Activated CD4-positive, alpha-beta memory T cell treated with anti-CD3 and anti-CD28 coated beads, Interleukin-2, amount 10 ng/mL, durations not matched to agents 7 days and 5 days (primary cell): Measurements from ENCODE around the gene OR52E2. TPM values are rescaled to one million over a fixed set of nuclear protein-coding genes. Genes with fewer than 3 reads are reported as not detected.
"Not testable (repeated sequence)": the region's sequence is repeated elsewhere in the genome, so short reads cannot be mapped to it uniquely, and the experiment has no call there.

Source experiments
- CTCF ChIA-PET: fragments of 350-600 bp; sonication (Branson Sonifier 250); formaldehyde crosslinking; loops from one replicate; lab custom pipeline; 2021; ENCODE audit warnings: antibody characterized with exemption, inconsistent platforms; lab: Charles Lee
- POLR2A ChIA-PET: fragments of 350-600 bp; sonication (Branson Sonifier 250); formaldehyde crosslinking; loops from one replicate; lab custom pipeline; 2021; ENCODE audit warnings: antibody characterized with exemption; lab: Charles Lee
- DNase-seq: peaks from one replicate; pipeline ENCODE4 v3.0.0-alpha.2; 2020
- H3K27ac Mint-ChIP-seq: one replicate; pipeline ENCODE4 v1.8.0; 2021; ENCODE audit warnings: mild to moderate bottlenecking, mixed read lengths
- H3K27me3 Mint-ChIP-seq: one replicate; pipeline ENCODE4 v1.8.0; 2021; ENCODE audit warnings: mixed read lengths
- H3K36me3 Mint-ChIP-seq: one replicate; pipeline ENCODE4 v1.8.0; 2021; ENCODE audit warnings: low read depth, mixed read lengths
- H3K4me1 Mint-ChIP-seq: one replicate; pipeline ENCODE4 v1.8.0; 2021; ENCODE audit warnings: mixed read lengths
- H3K4me3 Mint-ChIP-seq: one replicate; pipeline ENCODE4 v1.8.0; 2021; ENCODE audit warnings: mild to moderate bottlenecking, mixed read lengths
- H3K9me3 Mint-ChIP-seq: one replicate; pipeline ENCODE4 v1.8.0; 2021; ENCODE audit warnings: mixed read lengths
- total RNA-seq, 2 experiments: library from RNA; stranded (reverse); gene quantifications; one replicate each; pipeline ENCODE4 v1.2.3, GENCODE V29; 2021

Gene OR52E2
- total RNA-seq, result not detected

- no peaks in the 10 kb centered on the region for H3K4me1 Mint-ChIP-seq
Observed at GRCh38 chr11:5059391-5059790, at the start of gene OR52E2. Gene OR52E2 (minus strand): TSS chr11:5059627. CDS start chr11:5059627, 0 bp downstream.

GRCh38 chr11:5107285-5107684 is 47.9 kb upstream of the OR52E2 start:
- H3K9me3 Mint-ChIP-seq, result no peaks in the 10 kb centered on the region
- H3K27me3 Mint-ChIP-seq, result no peaks in the 10 kb centered on the region
- no peaks in the 10 kb centered on the region for H3K4me1 Mint-ChIP-seq
- H3K27ac Mint-ChIP-seq, result no peak overlapping the region
- ChIA-PET CTCF (no interaction called here), POLR2A (no interaction called here)
- DNase-seq, result no peak
- H3K4me3 Mint-ChIP-seq, result no peak overlapping the region
- no peaks in the 10 kb centered on the region for H3K36me3 Mint-ChIP-seq

More at GRCh38 chr11:5059391-5059790, at the start of gene OR52E2:
- ChIA-PET CTCF (no interaction called here), POLR2A (no interaction called here)
- no peaks in the 10 kb centered on the region for H3K36me3 Mint-ChIP-seq
- no peak within 1 kb of the TSS for H3K27ac Mint-ChIP-seq
- DNase-seq, result no peak
- peaks cover 2% of the 10 kb centered on the region for H3K27me3 Mint-ChIP-seq
- peaks cover 2% of the 10 kb centered on the region for H3K9me3 Mint-ChIP-seq
- no peak within 1 kb of the TSS for H3K4me3 Mint-ChIP-seq

- ChIA-PET CTCF (no interaction called here), POLR2A (no interaction called here)
- Mint-ChIP-seq H3K9me3 (no peaks in the 10 kb centered on the region), H3K4me1 (no peaks in the 10 kb centered on the region), H3K4me3 (no peak overlapping the region), H3K36me3 (no peaks in the 10 kb centered on the region), H3K27me3 (no peaks in the 10 kb centered on the region), H3K27ac (no peak overlapping the region)
- no peak for DNase-seq
Observed at GRCh38 chr11:5103066-5103465, 43.6 kb upstream of the OR52E2 start.

DNA sequence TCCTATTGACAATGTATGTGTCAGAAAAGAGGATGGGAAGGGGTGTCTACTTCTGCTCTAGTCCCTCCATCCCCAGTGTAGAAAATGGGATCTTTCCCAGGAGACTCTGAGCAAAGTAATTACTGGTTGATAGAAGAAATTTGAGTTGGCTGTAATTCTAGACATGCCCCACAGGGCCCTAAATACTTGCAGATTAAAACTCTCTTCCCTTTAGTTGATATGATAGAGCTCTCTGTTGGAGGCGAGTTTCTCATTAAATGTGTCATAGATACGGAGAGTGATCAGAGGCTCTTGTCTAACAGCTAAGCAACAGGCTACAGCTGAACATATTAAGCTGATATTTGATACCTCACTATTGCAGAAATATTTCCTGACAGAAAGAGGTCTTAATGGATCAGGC is 42.8 kb upstream of the OR52E2 start:
- CTCF ChIA-PET, result no interaction called here
- no peak overlapping the region for H3K4me3 Mint-ChIP-seq
- no peaks in the 10 kb centered on the region for H3K4me1 Mint-ChIP-seq
- no peak overlapping the region for H3K27ac Mint-ChIP-seq
- no peaks in the 10 kb centered on the region for H3K27me3 Mint-ChIP-seq
- no peak for DNase-seq
- no peaks in the 10 kb centered on the region for H3K36me3 Mint-ChIP-seq
- no peaks in the 10 kb centered on the region for H3K9me3 Mint-ChIP-seq
- POLR2A ChIA-PET, result no interaction called here

- Mint-ChIP-seq H3K36me3 (no peaks in the 10 kb centered on the region), H3K4me3 (no peak overlapping the region), H3K27me3 (no peaks in the 10 kb centered on the region), H3K9me3 (no peaks in the 10 kb centered on the region), H3K4me1 (no peaks in the 10 kb centered on the region), H3K27ac (no peak overlapping the region)
- DNase-seq, result no peak
- ChIA-PET POLR2A (no interaction called here), CTCF (no interaction called here)
Observed at GRCh38 chr11:5096011-5096410, 36.6 kb upstream of the OR52E2 start.

DNA sequence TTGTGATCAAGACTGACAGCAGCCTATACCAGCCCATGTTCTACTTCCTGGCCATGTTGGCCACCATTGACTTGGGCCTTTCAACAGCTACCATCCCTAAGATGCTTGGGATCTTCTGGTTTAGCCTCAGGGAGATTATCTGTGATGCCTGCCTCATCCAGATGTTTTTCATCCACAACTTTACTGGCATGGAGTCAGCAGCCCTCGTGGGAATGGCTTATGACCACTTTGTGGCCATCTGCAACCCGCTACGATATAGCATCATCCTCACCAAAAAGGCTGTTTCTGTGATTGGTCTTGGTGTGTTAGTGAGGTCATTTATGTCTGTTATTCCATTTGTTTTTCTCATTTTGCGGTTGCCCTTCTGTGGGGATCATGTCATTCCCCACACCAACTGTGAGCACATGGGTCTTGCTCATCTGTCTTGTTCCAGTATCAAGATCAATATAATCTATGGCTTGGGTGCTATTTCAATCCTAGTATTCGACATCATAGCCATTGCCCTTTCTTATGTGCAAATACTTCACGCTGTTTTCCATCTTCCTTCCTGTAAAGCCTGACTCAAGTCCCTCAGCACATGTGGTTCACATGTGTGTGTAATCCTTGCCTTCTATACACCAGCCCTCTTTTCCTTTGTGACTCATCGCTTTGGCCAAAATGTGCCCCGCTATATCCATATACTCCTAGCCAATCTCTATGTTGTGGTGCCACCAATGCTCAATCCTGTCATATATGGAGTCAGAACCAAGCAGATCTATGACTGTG is 33.6 kb upstream of the OR52E2 start:
- H3K27me3 Mint-ChIP-seq, result no peaks in the 10 kb centered on the region
- DNase-seq, result no peak
- no peaks in the 10 kb centered on the region for H3K9me3 Mint-ChIP-seq
- H3K4me3 Mint-ChIP-seq, result no peak overlapping the region
- H3K4me1 Mint-ChIP-seq, result no peaks in the 10 kb centered on the region
- no peaks in the 10 kb centered on the region for H3K36me3 Mint-ChIP-seq
- CTCF ChIA-PET, result no interaction called here
- POLR2A ChIA-PET, result no interaction called here
- H3K27ac Mint-ChIP-seq, result no peak overlapping the region

DNA sequence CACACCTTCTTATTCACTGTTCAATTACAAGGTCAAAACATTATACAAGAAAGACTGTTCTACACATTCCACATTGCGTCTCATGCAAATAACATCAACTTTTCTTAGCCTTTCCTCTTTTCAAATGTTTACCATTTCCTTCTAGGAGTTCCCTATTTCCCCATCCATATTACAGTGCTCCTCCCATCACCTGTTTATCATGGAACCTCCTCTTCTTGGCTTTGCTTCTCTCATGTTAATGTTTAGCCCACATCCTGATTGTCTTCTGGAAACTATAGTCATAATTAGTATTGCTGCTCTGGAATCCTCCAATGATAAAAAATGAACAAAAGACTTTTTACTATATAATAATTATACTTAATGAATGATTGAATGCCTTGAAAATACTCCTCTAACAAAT is 31.2 kb upstream of the OR52E2 start:
- CTCF ChIA-PET, result no interaction called here
- no peak overlapping the region for H3K27ac Mint-ChIP-seq
- no peaks in the 10 kb centered on the region for H3K36me3 Mint-ChIP-seq
- no peaks in the 10 kb centered on the region for H3K4me1 Mint-ChIP-seq
- DNase-seq, result no peak
- POLR2A ChIA-PET, result no interaction called here
- H3K9me3 Mint-ChIP-seq, result no peaks in the 10 kb centered on the region
- no peak overlapping the region for H3K4me3 Mint-ChIP-seq
- H3K27me3 Mint-ChIP-seq, result no peaks in the 10 kb centered on the region

DNA sequence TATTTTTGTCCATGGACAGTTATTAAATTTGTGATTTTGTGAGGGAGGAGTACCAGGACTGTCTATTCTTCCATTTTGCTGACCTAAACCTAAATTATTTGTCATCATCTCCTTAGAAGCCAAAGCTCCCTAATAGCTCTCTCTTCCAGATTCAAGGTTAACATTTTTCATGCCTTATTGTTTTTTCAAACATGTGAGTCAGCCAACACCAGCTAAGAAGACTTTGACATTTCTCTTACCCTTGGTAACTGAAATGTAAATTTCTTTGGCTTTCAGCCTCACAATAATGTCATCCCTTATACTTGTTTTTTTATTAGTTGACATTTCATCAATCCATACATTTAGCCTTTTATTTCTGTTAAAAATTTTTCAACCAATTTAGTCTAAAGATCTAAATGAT is 29.1 kb upstream of the OR52E2 start:
- H3K27me3 Mint-ChIP-seq, result no peaks in the 10 kb centered on the region
- CTCF ChIA-PET, result no interaction called here
- no peak overlapping the region for H3K27ac Mint-ChIP-seq
- POLR2A ChIA-PET, result no interaction called here
- H3K9me3 Mint-ChIP-seq, result no peaks in the 10 kb centered on the region
- no peak for DNase-seq
- no peaks in the 10 kb centered on the region for H3K36me3 Mint-ChIP-seq
- H3K4me3 Mint-ChIP-seq, result no peak overlapping the region
- no peaks in the 10 kb centered on the region for H3K4me1 Mint-ChIP-seq

GRCh38 chr11:5083602-5084001 is 24.2 kb upstream of the OR52E2 start:
- Mint-ChIP-seq H3K27ac (no peak overlapping the region), H3K9me3 (no peaks in the 10 kb centered on the region), H3K4me3 (no peak overlapping the region), H3K4me1 (no peaks in the 10 kb centered on the region), H3K36me3 (no peaks in the 10 kb centered on the region), H3K27me3 (no peaks in the 10 kb centered on the region)
- ChIA-PET POLR2A (no interaction called here), CTCF (no interaction called here)
- no peak for DNase-seq

DNA sequence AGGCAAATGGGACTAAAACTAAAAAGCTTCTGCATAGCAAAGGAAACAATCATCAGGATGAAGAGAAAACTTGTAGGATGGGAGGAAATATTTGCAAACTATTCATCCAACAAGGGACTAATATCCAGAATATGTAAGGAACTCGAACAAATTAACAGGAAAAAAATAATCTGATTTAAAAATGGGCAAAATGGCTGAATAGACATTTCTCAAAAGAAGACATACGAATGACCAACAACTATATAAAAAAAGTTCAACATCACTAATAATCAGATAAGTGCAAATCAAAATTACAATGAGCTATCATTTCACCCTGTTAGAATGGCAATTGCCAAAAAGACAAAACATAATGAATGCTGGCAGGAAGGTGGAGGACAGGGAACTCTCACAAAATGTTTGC is 22.0 kb upstream of the OR52E2 start:
- CTCF ChIA-PET, result no interaction called here
- Mint-ChIP-seq H3K9me3 (no peaks in the 10 kb centered on the region), H3K27me3 (no peaks in the 10 kb centered on the region), H3K36me3 (no peaks in the 10 kb centered on the region), H3K4me1 (no peaks in the 10 kb centered on the region), H3K27ac (no peak overlapping the region), H3K4me3 (no peak overlapping the region)
- DNase-seq, result no peak
- POLR2A ChIA-PET, result no interaction called here

DNA sequence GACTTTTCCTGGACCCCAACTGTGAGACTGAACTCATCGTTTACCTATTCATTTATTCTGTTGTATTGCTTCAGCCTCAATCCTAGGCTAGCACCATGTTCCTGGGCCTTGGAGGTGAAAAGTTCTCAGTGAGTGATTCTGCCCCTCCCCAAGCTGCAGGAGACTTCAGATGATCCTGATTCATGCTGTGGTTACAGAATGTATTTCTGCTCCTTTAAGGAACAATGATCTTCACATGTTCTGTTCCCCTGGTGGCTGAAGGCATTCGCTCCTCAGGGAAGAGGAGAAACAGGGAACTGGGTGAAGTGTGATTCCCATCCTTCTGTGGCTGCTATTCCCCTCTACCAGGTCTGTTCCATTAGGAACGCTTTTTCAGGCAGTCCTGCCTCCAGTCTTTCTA is 12.4 kb upstream of the OR52E2 start:
- CTCF ChIA-PET, result no interaction called here
- POLR2A ChIA-PET, result no interaction called here
- H3K27ac Mint-ChIP-seq, result no peak overlapping the region

DNA sequence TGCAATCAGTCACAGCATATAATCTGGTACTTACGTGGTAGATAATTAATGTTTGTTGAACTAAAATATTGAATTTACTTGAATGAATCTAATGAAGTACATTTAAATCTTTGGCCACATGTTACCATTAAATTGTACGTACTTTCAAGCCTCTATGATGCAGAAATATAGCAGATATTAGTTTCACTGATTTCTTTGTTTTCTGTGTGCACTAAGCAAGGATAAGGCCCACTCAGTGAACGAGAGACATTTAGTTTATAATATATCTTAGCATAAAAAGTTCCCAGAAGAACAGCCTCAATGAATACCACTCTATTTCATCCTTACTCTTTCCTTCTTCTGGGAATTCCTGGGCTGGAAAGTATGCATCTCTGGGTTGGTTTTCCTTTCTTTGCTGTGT is 9.8 kb upstream of the OR52E2 start, which contains the start of gene OR52E1:
TSS of gene OR52E1 (plus strand) at position 301 of the 400 bp plus-strand sequence.
- H3K27ac Mint-ChIP-seq, result no peak within 1 kb of the TSS
- DNase-seq, result no peak

More for the DNA sequence above, 12.4 kb upstream of the OR52E2 start:
- no peak for DNase-seq
- Mint-ChIP-seq H3K4me1 (no peaks in the 10 kb centered on the region), H3K27me3 (no peaks in the 10 kb centered on the region), H3K9me3 (no peaks in the 10 kb centered on the region), H3K36me3 (no peaks in the 10 kb centered on the region), H3K4me3 (no peak overlapping the region)

GRCh38 chr11:5065027-5065426 is 5.6 kb upstream of the OR52E2 start:
- Mint-ChIP-seq H3K4me1 (no peaks in the 10 kb centered on the region), H3K27ac (no peak overlapping the region), H3K36me3 (no peaks in the 10 kb centered on the region), H3K9me3 (no peaks in the 10 kb centered on the region), H3K4me3 (no peak overlapping the region), H3K27me3 (no peaks in the 10 kb centered on the region)
- CTCF ChIA-PET, result no interaction called here
- no peak for DNase-seq
- POLR2A ChIA-PET, result no interaction called here

More for the DNA sequence above, 9.8 kb upstream of the OR52E2 start, which contains the start of gene OR52E1:
- no peaks in the 10 kb centered on the region for H3K4me1 Mint-ChIP-seq
- no peaks in the 10 kb centered on the region for H3K27me3 Mint-ChIP-seq
- POLR2A ChIA-PET, result no interaction called here
- no peaks in the 10 kb centered on the region for H3K9me3 Mint-ChIP-seq
- CTCF ChIA-PET, result no interaction called here
- no peak within 1 kb of the TSS for H3K4me3 Mint-ChIP-seq
- no peaks in the 10 kb centered on the region for H3K36me3 Mint-ChIP-seq

DNA sequence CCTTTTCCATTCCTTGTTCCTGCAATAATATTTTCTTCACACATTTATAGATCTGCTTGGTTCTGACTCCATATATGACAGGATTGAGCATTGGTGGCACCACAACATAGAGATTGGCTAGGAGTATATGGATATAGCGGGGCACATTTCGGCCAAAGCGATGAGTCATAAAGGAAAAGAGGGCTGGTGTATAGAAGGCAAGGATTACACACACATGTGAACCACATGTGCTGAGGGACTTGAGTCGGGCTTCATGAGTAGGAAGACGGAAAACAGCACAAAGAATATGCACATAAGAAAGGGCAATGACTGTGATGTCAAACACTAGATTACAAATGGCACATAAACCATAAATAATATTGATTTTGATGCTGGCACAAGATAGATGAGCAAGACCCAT is 748 bp downstream of the OR52E2 start:
- CTCF ChIA-PET, H3K36me3 Mint-ChIP-seq, POLR2A ChIA-PET, DNase-seq, H3K4me1 Mint-ChIP-seq, H3K27ac Mint-ChIP-seq, H3K9me3 Mint-ChIP-seq, H3K4me3 Mint-ChIP-seq, H3K27me3 Mint-ChIP-seq: not testable (repeated sequence)
